Adrenal gland (tissue), 5 donors: ENCODE data around the gene KNG1.

ENCODE experiments used
- POLR2A ChIP-seq, 2 donors: fragments of 450-650 bp; IDR thresholded peaks; one replicate each; pipeline ENCODE4 v1.6.1; 2017; ENCODE audit warnings: antibody characterized with exemption in 2 of 2, mild to moderate bottlenecking in 2 of 2, moderate library complexity in 1 of 2
- TF ChIP-seq, protein P1 (sequence below), 6 experiments: fragments of 450-650 bp in 4 of 6; fragments of 200-600 bp in 2 of 6; sonication (generic) in 1 of 6; IDR thresholded peaks; 1 replicate in 5 of 6; 2 replicates in 1 of 6; pipeline versions ENCODE4 v1.5.1 to v1.8.0; 2016 to 2021; ENCODE audit warnings: antibody characterized with exemption in 6 of 6, mild to moderate bottlenecking in 2 of 6, moderate library complexity in 1 of 6
- donor health status: DM: no; HTN: no; CAD: no.

DNA sequence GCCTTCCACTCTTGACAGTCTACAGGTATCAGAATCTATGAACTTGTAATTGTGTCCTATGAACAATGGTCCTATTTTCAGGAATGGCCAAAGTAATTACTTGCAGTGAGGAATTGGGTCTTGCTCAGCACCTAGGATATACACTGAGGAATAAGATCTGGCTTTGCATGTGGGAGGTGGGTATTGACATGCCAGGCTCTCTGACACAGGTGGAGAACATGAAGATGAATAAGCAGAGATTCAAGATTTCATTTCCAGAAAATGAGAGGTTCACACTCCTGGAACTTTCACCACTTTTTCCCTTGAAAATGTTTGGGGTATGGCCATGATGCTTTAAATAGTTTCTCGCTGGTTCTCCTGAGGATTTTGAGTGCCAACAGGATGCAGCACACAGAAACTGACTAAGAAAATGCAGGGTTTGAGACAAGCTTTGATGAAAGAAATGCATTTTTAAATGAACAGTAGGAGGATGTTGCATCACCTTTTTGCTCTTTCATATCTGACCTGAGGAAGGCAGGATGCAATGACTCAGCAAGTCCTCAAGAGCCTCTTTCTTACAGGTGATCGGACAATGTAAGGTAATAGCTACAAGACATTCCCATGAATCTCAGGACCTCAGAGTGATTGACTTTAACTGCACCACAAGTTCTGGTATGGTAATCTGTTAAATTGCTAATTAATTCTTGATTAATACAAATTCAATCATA is 47.6 kb upstream of the KNG1 start:
- TF ChIP-seq, protein P1, sequence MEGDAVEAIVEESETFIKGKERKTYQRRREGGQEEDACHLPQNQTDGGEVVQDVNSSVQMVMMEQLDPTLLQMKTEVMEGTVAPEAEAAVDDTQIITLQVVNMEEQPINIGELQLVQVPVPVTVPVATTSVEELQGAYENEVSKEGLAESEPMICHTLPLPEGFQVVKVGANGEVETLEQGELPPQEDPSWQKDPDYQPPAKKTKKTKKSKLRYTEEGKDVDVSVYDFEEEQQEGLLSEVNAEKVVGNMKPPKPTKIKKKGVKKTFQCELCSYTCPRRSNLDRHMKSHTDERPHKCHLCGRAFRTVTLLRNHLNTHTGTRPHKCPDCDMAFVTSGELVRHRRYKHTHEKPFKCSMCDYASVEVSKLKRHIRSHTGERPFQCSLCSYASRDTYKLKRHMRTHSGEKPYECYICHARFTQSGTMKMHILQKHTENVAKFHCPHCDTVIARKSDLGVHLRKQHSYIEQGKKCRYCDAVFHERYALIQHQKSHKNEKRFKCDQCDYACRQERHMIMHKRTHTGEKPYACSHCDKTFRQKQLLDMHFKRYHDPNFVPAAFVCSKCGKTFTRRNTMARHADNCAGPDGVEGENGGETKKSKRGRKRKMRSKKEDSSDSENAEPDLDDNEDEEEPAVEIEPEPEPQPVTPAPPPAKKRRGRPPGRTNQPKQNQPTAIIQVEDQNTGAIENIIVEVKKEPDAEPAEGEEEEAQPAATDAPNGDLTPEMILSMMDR (IDR thresholded peaks at IDR 0.05) = no peak
- TF ChIP-seq POLR2A (IDR thresholded peaks at IDR 0.05) = no peak
